HG03575 (cell line): ENCODE measurements around the gene HOXA9.

ENCODE experiments used
- ATAC-seq: cut with Tn5 transposase; IDR thresholded peaks from one replicate; pipeline ENCODE4 v1.9.1; 2021; ENCODE audit not compliant: unreplicated experiment, insufficient number of reproducible peaks, low FRiP score; ENCODE audit errors: extremely low read depth

The HOXA9 gene

DNA sequence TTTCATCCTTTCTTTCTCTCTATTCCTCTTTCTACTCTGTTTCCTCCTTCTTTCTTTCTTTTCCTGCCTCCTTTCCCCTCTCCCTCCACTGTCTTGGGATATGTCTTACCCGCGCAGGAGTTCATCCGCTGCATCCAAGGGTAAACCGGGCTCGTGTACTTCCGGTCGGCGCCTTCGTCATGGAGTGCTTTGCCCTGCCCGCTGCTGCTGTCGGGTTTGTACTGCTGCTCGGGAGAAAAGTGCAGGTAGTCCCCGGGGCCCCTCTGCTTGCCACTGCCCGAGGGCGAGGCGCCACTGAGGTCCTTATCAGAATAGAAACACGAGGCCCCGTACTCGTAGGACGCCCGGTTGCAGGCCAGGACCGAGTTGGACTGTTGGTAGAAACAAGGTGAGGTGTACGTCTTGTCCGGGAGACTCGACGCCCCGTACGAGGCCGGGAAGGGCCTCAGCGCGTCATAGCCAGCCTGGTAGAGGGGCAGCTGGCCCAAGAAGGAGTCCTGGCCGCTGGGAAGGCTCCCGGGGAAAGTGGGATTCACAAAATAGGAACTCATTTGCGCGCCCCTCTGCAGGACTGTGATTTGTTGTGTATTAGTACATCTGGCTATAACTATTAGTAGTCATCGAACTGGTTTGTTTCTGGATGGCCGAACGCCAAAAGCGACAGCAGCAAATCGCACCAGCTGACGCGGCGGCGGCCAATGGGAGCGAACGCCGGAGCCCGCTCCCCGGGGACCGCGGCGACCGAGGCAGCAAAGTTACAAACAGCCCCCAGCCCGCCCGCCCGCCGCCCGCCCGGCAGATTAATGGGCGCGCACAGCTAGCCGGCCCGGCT is 17.9 kb downstream of the HOXA9 start, which contains the start of gene HOXA6:
TSS of gene HOXA6 (minus strand) at position 576 of the 832 bp plus-strand sequence. CDS start at position 551, 25 bp downstream.
- no peak for ATAC-seq

DNA sequence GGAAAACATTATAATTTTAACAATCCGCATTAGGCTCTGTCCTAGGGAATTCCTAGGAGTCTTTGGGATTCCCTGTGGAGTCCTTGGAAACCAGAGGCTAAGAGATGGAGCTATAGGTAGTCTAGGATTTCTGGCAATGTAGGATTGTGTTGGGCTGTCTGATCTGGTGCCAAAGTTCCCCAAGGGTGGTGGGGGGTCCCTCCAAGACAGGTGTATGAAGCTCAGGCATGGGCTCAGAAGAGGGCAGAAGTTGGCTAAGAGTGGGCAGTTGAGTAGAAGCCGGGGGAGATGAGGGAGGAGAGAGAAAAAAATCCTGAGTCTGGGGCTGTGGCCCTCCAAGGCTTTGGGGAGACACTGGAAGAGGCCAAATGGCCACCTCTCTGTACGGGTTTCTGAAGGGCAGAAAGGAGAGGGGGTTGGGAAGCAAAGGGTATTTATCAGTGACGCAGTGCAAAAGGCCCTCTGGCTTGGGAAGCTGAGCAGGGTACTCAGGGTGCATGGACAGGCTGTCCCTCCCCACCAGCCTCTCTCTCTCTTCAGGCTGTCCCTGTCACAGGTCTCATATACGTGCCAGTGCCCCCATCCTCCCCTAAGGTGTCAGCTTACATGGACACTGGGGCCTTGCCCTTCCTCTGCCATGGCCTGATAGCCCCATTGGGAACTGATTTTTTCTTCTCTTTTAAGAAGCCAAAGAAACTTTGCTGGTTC is 18.7 kb downstream of the HOXA9 start:
- ATAC-seq = no peak

DNA sequence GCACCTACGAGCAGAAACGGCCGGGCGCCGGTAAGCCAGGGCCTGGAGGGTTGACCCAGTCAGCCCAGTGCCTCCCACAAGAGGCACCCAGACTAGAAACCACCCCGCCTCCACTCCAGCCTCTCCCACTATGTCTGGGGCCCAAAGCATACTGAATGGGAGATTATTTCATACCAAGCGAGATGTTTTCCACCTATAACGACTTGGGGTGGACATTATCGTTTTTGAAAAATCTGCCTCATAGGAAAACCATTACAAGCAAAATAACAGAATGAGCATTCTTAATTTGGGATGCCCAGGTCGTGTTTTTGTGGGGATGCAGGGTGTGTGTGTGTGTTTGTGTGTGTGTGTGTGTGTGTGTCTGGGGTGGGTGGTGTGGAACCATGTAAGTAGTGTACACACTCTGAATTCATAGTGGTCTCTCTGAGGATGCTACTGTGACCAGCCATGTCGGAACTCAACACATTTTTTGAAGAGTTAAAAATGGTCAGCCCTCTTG is 19.4 kb downstream of the HOXA9 start:
- no peak for ATAC-seq

DNA sequence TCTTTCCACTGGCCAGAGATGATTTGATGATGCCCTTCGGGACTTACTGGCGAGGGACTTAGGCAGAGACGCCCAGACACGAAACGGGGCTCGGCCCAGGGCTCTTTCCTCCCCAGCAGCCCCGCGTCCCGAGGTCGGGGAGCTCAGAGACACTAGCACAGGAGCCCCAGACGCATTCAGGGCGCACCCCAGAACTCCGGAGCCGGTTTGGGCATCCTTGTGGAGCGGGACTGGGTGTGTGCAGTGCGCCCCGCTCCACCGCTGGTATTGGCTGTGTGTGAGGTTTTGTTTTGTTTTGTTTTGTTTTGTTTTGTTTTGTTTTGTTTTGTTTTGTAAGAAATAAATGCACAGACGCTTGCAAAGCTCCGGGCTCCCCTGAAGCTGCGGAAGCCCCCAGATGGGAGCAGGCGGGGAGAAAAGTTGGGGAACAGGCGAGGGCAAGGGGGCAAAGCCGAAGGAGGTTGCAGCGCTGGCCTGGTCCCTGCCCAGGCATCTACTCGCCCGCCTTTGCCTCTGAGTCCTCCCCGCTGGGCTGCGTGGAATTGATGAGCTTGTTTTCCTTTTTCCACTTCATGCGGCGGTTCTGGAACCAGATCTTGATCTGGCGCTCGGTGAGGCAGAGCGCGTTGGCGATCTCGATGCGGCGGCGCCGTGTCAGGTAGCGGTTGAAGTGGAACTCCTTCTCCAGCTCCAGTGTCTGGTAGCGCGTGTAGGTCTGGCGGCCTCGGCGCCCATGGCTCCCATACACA is 20.0 kb downstream of the HOXA9 start:
- no peak for ATAC-seq

DNA sequence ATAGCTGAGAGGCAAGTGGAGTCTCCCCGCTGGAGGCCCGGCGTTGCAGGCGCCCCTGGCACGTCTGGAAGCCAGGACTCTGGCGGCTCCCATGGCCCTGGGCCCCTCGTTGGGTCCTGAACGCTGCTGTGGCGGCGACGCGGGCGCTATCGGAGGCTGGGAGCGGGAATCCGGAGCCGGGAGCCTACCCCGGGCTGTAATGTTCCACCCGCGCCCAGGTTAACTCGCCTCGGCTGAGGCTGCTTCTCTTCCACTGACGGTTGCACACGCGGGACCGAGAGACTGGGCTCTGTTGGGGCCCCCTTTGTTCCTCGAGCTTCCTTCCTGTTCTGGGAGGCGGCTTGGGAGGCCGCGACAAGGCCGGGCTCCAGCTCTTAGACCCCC is 20.6 kb downstream of the HOXA9 start:
- ATAC-seq = no peak

DNA sequence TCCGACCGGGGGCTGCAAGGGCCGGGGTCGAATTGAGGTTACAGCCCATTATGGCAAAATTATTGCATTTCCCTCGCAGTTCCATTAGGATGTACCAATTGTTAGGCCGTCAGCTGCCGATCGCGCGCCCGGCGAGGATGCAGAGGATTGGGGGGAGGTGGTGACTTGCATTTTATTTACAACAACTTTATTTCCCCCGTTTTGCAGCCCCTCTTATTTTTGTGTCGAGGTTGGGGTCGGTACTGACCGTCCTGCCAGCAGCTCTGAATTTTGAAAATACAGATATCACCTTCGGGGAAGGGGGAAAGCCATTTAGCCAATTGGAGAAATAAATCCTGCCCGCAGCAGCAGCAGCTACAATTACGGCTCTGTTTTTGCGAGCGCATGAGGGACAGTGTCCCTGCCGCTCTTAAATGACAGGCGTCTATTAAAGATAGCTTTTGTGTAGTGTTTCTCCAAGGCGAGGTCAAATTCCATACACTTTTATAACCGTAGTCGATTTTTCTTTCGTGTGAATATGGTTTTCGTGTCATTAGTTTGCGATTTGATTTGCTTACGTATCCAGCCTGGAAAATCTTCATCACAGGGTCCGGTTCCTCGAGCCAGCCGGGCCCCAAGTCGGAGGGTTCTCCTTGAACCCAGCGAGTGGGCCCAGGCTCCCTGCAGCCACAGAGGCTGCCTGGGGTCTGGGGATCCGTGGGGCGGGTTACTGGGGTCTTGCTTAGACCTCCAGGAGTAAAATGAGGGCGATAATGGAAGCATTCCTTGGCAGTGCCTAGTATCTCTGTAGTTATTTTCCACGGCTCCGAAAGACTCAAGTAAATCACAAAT is 21.2 kb downstream of the HOXA9 start:
- ATAC-seq = no peak

DNA sequence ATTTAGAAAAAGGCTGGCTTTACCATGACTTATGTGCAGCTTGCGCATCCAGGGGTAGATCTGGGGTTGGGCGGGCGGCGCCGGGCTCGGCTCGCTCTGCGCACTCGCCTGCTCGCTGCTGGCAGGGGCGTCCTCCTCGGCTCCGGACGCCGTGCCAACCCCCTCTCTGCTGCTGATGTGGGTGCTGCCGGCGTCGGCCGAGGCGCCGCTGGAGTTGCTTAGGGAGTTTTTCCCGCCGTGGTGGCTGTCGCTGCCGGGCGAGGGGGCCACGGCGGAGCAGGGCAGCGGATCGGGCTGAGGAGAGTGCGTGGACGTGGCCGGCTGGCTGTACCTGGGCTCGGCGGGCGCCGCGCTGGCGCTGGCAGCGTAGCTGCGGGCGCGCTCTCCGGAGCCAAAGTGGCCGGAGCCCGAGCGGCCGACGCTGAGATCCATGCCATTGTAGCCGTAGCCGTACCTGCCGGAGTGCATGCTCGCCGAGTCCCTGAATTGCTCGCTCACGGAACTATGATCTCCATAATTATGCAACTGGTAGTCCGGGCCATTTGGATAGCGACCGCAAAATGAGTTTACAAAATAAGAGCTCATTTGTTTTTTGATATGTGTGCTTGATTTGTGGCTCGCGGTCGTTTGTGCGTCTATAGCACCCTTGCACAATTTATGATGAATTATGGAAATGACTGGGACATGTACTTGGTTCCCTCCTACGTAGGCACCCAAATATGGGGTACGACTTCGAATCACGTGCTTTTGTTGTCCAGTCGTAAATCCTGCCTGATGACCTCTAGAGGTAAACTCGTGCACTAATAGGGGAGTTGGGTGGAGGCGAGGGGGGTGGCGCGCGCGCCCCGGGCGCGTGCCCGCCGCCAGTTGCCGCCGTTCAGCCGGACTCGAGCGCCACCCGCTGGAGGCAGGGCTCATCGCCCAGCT is 22.1 kb downstream of the HOXA9 start, which contains the start of gene HOXA5:
TSS of gene HOXA5 (minus strand) at position 659 of the 927 bp plus-strand sequence. CDS start at position 585, 74 bp downstream.
- ATAC-seq = no peak

DNA sequence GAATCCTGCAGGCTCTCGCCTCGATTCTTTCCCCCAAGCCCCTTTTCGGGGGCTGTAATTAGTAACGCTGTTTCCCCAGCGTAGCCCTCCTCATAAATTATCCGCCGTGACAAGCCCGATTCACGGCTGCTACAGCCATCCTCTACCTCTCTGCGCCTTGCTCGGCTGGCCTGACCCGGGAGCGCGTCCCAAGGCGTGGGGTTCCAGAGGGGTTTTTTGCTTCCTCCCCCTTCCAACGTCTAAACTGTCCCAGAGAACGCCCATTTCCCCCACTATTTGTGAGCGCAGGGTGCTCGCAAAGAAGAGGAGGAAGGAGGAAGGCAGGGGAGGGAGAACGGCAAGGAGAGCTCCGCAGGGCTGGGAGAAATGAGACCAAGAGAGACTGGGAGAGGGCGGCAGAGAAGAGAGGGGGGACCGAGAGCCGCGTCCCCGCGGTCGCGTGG is 22.7 kb downstream of the HOXA9 start:
- ATAC-seq = no peak

DNA sequence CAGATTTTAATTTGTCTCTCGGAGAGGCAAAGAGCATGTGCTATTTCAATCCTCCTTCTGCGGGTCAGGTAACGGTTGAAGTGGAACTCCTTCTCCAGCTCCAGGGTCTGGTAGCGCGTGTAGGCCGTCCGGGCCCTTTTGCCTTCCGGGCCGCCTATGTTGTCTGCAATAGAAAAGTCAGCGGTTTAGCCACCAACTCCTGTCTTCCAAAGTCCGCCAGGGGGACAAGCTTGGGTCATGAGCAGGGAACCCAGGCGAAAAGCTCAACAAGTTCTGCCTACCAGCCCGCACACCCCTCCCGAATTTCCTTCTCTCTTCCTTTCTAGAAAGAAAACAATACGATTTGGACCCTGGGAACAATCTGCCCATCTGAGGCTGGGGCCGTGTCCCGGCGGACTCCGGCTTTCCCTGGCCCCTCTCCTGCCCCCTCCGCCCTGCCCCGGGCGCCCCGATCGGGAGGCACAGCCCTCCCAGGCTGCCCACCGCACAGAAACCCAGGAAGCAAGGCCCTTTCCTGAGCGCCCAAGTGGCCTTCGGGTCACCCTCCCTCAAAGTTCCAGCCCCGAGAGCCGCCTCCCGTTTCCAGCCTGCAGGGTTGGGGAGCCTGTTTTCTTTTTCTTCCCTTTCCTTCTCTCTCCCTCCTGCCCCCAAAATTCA is 23.3 kb downstream of the HOXA9 start:
- no peak for ATAC-seq

DNA sequence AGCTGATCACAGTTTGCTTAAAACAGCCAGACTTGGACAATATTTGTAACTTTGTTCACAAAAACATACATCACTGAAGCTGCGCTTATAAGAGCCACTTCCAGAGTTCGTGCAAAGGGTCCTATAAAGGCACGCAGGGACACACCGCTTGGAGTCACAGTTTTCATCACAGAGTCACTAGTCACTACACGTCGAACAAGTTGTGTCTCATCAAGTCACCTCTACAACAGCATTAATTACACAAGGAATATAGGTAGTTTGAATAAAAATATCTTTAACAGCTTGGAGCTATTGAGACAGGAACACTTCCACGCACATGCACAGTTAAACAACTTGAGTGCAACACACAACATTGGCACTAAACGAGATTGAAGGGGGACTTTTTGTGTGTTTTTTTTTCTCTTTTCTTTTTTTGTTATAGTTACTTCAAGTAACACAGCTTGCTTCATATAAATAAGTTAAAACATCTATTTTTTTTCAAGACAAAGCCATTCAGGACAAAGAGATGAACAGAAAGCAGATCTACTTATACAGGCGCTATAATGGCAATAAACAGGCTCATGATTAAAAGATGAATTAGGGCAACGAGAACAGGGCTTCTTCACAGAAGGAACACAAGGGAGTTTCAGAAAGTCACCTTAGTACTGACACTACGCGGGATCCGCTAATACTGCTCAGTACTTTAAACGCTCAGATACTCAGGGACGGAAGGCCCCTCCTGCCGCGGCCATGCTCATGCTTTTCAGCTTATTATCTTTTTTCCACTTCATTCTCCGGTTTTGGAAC is 24.0 kb downstream of the HOXA9 start:
- ATAC-seq = no peak

DNA sequence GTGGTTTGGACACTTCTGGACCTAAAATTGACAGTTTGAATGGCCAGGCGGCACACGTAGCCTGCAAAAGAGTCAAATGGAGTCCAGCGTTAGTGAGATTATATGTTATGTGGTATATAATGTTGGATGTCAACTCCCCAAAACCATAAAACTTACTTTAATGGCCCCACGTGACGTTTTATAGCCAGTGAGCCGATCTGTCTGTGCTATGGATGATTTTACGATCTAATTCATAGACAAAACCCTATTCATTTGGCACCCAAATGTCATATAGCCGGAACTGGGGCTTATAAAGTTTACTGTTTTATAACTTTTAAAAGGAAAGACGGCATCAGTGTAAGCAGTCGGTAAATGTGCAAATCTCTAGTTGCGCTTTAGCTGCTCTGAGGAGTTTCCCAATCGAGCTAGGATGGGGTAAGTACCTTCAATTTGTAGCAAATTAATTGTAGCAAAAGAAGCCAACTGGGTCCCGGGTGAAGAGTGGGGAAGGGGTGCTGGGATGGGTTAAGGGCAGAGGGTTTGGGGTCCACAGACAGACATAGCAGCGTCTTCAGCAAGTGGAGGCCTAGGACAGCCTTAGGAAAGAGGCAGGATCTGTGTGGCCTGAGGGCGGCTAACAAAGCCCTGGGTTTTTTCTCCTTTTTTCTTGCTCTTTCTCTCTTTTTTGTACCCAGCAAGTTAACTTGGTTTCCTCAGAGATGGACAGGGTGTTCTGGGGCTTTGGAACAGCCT is 25.0 kb downstream of the HOXA9 start:
- ATAC-seq = no peak

DNA sequence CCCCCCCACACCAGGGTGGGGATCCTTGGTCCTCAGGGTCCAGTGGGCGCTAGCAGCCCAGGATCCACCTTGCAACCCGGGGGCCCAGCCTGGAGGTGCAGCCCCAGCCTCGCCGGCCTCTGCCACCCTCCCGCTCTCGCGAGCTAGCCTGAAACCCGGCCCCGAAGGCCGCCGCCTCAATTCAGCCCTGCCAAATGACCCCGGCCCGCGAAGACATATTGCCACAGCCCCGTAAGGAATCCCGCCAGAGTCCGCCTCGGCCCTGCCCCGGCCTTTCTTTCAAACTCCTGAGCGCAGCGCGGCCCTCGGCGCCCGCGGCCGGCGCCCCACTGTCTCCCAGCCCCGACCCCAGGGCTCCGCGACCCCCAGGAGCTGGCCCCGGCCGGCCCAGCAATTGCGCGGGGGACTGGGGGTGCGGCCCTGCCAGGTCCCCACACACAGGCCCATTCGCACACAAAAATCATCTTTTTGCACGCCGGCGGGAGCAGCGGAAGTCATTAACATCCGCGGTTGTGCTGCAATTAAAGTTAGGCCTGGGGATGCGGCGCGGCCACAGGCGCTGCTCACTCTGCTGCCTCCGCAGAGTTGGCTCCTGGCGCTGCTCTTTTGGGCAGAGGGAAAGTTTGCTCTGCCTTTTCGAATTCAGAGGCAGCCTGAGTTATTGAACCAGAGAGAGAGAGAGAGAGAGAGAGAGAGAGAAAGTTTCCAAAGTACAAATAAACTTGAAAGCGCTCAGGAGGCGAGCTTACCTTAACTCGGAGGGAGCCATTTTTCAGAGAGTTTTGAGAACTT is 25.8 kb downstream of the HOXA9 start:
- no peak for ATAC-seq

DNA sequence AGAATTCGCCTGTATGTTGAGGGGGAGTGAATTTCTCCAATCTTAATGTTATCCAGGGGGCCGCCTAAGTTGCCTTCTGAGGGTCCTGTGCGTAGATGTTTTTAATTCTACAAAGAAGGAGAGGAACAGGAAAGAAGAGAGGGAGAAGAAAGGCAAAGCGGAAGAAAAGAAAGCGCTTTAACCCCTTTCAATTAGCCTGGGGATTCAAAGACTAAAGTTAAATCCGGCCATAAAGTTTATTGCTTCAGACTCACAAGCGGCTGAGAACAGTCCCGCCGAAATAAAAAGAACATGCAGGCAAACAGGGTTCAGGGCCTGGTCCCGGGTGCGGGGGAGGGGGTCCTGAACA is 26.4 kb downstream of the HOXA9 start:
- ATAC-seq = no peak

DNA sequence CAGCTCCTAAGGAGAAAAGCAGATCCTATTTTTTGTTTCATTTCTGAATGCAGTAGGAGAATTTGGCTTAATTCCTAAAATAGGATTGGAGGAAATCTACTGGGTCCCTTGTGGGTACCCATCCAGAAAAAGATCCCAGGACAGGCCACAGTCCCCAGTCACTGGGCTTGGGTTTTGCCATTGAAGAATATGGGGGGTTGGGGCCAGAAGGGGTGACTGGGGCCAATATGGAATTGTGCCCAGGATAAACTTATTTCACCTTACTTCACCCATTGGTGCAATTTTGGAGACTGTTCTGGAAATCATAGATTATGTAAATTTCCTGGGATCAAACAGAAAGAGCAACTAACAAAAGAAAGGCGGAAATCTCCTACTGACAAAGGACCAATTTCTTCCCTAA is 26.9 kb downstream of the HOXA9 start:
- ATAC-seq = no peak

DNA sequence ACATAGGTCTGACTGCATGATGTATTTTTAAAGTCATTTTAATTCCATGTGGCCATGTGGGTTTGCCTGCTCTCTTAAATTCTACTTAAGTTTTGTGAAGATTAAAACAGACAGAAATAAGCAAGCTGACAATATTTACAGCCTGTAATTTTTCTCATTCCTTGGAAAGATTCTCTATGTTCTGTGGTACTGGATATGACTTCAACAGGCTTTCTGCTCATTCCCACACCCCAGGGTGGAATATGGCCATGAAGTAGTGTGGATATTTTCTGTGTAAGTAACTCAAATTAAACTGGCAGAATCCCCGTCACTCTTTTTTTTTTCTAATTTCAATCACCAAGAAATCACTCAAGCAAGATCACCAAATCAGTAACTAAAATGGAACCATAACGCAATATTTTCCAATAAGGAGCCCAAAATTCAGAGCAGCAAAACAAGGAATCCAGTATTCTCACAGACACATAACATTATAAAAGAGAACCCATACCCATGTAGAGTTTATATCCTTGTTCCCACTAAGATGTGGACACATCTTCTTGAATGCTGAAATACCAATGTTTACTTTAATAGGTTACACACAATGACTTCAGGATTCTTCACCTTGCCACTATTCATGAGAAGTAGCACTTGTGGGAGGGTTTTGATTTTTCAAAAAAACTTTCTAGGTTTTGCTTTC is 27.6 kb downstream of the HOXA9 start:
- no peak for ATAC-seq
